Transverse colon (tissue), 4 donors: Measurements from ENCODE around the gene GNG3.

Source experiments
- EP300 ChIP-seq: sonication (generic); formaldehyde crosslinking; IDR thresholded peaks from one replicate; pipeline ENCODE4 v1.6.1; 2017; ENCODE audit warnings: antibody characterized with exemption, low read depth
- POLR2A ChIP-seq: fragments of 450-650 bp; IDR thresholded peaks from one replicate; pipeline ENCODE4 v1.6.1; 2016; ENCODE audit warnings: antibody characterized with exemption, mild to moderate bottlenecking, moderate library complexity
- POLR2AphosphoS5 ChIP-seq, 3 donors: sonication (generic); formaldehyde crosslinking; IDR thresholded peaks; one replicate each; pipeline ENCODE4 v1.6.1; 2016; ENCODE audit warnings: antibody characterized with exemption in 3 of 3
- TF ChIP-seq, protein P1 (sequence below), 5 experiments: fragments of 200-600 bp in 3 of 5; fragments of 450-650 bp in 2 of 5; sonication (generic) in 3 of 5; IDR thresholded peaks; 1 replicate in 2 of 5; 2 replicates in 3 of 5; pipeline ENCODE4 v1.5.1; 2016 to 2017; ENCODE audit warnings: antibody characterized with exemption in 5 of 5, inconsistent platforms in 3 of 5, mild to moderate bottlenecking in 2 of 5, moderate library complexity in 1 of 5

- no peak for TF ChIP-seq POLR2A
- no peak for TF ChIP-seq EP300
- TF ChIP-seq, protein P1, sequence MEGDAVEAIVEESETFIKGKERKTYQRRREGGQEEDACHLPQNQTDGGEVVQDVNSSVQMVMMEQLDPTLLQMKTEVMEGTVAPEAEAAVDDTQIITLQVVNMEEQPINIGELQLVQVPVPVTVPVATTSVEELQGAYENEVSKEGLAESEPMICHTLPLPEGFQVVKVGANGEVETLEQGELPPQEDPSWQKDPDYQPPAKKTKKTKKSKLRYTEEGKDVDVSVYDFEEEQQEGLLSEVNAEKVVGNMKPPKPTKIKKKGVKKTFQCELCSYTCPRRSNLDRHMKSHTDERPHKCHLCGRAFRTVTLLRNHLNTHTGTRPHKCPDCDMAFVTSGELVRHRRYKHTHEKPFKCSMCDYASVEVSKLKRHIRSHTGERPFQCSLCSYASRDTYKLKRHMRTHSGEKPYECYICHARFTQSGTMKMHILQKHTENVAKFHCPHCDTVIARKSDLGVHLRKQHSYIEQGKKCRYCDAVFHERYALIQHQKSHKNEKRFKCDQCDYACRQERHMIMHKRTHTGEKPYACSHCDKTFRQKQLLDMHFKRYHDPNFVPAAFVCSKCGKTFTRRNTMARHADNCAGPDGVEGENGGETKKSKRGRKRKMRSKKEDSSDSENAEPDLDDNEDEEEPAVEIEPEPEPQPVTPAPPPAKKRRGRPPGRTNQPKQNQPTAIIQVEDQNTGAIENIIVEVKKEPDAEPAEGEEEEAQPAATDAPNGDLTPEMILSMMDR (IDR thresholded peaks at IDR 0.05): no peak
- TF ChIP-seq POLR2AphosphoS5 (IDR thresholded peaks at IDR 0.05): no peak
These were observed 5.2 kb upstream of the GNG3 start for GRCh38 chr11:62702246-62702645.
